Measurements from ENCODE around the gene KCNJ4.
"Not testable (repeated sequence)": the region's sequence is repeated elsewhere in the genome, so short reads cannot be mapped to it uniquely, and the experiment has no call there.

- TF ChIP-seq, protein P1, sequence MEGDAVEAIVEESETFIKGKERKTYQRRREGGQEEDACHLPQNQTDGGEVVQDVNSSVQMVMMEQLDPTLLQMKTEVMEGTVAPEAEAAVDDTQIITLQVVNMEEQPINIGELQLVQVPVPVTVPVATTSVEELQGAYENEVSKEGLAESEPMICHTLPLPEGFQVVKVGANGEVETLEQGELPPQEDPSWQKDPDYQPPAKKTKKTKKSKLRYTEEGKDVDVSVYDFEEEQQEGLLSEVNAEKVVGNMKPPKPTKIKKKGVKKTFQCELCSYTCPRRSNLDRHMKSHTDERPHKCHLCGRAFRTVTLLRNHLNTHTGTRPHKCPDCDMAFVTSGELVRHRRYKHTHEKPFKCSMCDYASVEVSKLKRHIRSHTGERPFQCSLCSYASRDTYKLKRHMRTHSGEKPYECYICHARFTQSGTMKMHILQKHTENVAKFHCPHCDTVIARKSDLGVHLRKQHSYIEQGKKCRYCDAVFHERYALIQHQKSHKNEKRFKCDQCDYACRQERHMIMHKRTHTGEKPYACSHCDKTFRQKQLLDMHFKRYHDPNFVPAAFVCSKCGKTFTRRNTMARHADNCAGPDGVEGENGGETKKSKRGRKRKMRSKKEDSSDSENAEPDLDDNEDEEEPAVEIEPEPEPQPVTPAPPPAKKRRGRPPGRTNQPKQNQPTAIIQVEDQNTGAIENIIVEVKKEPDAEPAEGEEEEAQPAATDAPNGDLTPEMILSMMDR (conservative IDR thresholded peaks at IDR 0.05 in 1 of 2, IDR thresholded peaks at IDR 0.05 in 1 of 2; ENCODE audit: extremely low read depth in 1 of 2, insufficient read depth in 1 of 2, low read depth in 1 of 2, low read length in 2 of 2): not testable (repeated sequence)
- not testable (repeated sequence) for TF ChIP-seq EZH2 (IDR thresholded peaks at IDR 0.05; ENCODE audit: borderline replicate concordance, low read length)
Measured at GRCh38 chr22:38381371-38381770, 73.6 kb downstream of the KCNJ4 start.
